Hippocampal formation (tissue), 2 donors: ENCODE data around the gene SMAD6.

Experiments used
- DNase-seq, 2 donors: peaks; one replicate each; lab custom pipeline; 2025; lab: John Stamatoyannopoulos, UW

The SMAD6 gene

GRCh38 chr15:66777054-66777453 lies 75.0 kb downstream of the SMAD6 start:
- DNase-seq: no peak

- DNase-seq: no peak
Observed at GRCh38 chr15:66777596-66778313, 75.7 kb downstream of the SMAD6 start.

GRCh38 chr15:66778314-66778665 lies 76.3 kb downstream of the SMAD6 start:
- DNase-seq: no peak

GRCh38 chr15:66778716-66779115 lies 76.7 kb downstream of the SMAD6 start:
- no peak for DNase-seq

GRCh38 chr15:66779331-66780009 lies 77.4 kb downstream of the SMAD6 start:
- DNase-seq: no peak

GRCh38 chr15:66780172-66780972 lies 78.3 kb downstream of the SMAD6 start:
- DNase-seq: no peak

- no peak for DNase-seq
Observed at GRCh38 chr15:66780973-66781718, 79.1 kb downstream of the SMAD6 start.

GRCh38 chr15:66782785-66783184 lies 80.7 kb downstream of the SMAD6 start:
- no peak for DNase-seq

GRCh38 chr15:66783314-66783713 lies 81.3 kb downstream of the SMAD6 start:
- DNase-seq: no peak

GRCh38 chr15:66783725-66784124 lies 81.7 kb downstream of the SMAD6 start:
- no peak for DNase-seq

GRCh38 chr15:66784174-66784573 lies 82.1 kb downstream of the SMAD6 start:
- no peak for DNase-seq

- DNase-seq: no peak
Observed at GRCh38 chr15:66785637-66786036, 83.6 kb downstream of the SMAD6 start.

GRCh38 chr15:66786222-66786621 lies 84.2 kb downstream of the SMAD6 start:
- DNase-seq: no peak

GRCh38 chr15:66786708-66787488 lies 84.9 kb downstream of the SMAD6 start:
- no peak for DNase-seq

- DNase-seq: no peak
Observed at GRCh38 chr15:66787489-66787871, 85.4 kb downstream of the SMAD6 start.

- no peak for DNase-seq
Observed at GRCh38 chr15:66788024-66788423, 86.0 kb downstream of the SMAD6 start.

- no peak for DNase-seq
Observed at GRCh38 chr15:66789029-66790025, 87.3 kb downstream of the SMAD6 start.

GRCh38 chr15:66795851-66796250 lies 93.8 kb downstream of the SMAD6 start:
- DNase-seq: no peak

- no peak for DNase-seq
Observed at GRCh38 chr15:66796343-66796742, 94.3 kb downstream of the SMAD6 start.

- DNase-seq: no peak
Observed at GRCh38 chr15:66797921-66798320, 95.9 kb downstream of the SMAD6 start.
